DMS 273 (cell line): ENCODE measurements around the gene CCDC7.
"Not testable (repeated sequence)": the region's sequence is repeated elsewhere in the genome, so short reads cannot be mapped to it uniquely, and the experiment has no call there.

ENCODE experiments used
- DNase-seq: peaks from one replicate; lab custom pipeline; 2025; ENCODE audit not compliant: unreplicated experiment; lab: John Stamatoyannopoulos, UW

The CCDC7 gene

GRCh38 chr10:32446536-32447406 lies 831 bp downstream of the CCDC7 start:
- DNase-seq = peak; percentile 38

- no peak for DNase-seq
These were observed 8.2 kb downstream of the CCDC7 start for GRCh38 chr10:32454148-32454547.

DNA sequence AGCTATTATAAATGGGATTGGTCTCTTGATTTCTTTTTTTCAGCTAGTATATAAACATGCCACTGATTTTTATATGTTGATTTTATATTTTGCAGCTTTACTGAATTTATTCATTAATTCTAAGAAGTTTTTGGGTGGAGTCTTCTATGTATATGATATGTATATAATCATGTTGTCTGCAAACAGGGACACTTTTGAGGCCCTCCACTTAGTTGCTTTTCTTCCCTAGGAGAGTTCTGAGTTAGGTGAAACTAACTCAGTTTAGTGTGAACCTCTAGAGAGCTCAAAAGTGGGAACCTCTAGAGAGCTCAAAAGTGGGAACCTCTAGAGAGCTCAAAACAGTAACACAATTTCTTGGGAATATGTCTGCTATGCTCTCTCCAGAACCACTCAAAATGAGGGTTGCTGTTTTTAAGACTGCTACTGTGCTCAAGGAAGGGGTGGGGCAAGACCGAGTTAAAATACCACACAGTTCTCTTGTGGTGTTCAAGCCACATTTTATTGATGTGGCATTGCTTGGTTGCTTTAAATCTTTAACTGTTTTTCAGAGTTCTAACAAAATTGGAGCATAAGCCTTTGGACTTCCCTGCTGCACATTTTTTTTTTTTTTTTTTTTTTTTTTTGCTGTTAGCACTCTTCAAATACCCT lies 13.2 kb downstream of the CCDC7 start:
- DNase-seq = no peak

GRCh38 chr10:32461203-32461602 lies 15.3 kb downstream of the CCDC7 start:
- no peak for DNase-seq

DNA sequence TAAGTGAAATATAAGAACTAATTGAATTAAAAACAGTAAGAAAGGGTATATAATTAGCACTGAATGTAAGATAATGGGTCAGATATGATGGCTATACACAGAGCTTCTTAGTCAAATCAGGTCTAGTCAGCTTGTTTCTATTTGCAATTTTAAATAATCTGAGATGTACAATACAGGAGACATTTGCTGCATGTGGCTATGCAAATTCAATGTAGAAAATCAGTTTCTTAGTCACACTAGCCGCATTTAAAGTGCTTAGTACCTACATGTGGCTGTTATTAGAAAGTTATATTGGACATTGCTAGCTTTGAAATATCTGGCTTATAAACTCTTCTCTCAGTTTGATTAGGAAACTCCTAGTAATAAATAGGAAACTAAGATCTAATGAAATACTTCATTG lies 25.3 kb downstream of the CCDC7 start:
- no peak for DNase-seq

DNA sequence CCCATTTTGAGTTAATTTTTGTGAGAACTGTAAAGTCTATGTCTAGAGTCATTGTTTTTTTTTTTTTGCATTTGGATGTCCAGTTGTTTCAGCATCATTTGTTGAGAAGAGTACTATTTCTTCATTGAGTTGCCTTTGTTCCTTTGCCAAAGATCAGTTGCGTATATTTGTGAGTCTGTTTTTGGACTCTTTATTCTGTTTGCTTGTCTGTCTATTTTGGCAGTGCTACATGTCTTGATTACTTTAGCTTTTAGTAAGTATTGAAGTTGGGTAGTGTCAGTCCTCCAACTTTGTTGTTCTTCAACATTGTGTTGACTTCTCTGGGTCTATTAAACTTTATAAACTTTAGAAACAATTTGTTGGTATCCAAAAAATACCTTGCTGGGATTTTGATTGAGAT lies 31.6 kb downstream of the CCDC7 start:
- no peak for DNase-seq

DNA sequence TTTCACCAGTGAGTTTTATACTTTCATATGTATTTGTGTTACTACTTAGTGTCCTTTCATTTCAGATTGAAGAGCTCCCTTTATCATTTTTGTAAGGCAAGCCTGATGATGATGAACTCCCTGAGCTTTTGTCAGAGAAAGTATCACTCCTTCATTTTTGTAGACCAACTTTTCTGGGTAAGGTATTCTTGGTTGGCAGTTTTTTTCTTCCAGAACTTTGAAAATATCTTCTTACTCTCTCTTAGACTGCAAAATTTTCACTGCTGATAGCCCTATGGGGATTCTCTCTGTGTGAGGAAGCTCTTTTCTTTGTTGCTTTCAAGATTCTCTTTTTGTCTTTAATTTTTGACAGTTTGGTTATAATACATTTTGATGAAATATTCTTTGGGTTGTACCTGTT lies 35.7 kb downstream of the CCDC7 start:
- DNase-seq = no peak

DNA sequence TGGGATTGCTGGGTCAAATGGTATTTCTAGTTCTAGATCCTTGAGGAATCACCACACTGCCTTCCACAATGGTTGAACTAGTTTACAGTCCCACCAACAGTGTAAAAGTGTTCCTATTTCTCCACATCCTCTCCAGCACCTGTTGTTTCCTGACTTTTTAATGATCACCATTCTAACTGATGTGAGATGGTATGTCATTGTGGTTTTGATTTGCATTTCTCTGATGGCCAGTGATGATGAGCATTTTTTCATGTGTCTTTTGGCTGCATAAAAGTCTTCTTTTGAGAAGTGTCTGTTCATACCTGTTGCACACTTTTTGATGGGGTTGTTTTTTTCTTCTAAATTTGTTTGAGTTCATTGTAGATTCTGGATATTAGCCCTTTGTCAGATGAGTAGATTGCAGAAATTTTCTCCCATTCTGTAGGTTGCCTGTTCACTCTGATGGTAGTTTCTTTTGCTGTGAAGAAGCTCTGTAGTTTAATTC lies 37.1 kb downstream of the CCDC7 start:
- DNase-seq = not testable (repeated sequence)

GRCh38 chr10:32488038-32488437 lies 42.1 kb downstream of the CCDC7 start:
- not testable (repeated sequence) for DNase-seq

DNA sequence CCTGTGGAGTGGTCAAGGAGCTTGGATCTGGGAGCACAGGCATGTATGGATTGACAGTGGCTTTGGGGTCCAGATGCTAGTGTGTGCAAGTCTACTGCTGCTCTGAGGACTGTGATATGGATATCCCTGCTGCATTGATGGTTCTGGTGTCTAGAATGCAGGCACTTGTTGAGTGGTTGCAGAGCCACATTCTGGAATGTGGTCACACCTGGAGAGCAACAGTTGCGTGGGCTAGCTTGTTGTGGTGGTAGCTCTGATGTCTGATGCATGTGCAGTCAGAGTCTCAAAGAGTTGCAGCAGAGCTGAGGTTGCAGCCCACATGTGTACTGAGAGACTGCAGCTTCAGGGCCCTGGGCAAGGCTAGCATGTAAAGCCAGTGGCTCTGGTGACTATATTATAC lies 43.2 kb downstream of the CCDC7 start:
- no peak for DNase-seq

DNA sequence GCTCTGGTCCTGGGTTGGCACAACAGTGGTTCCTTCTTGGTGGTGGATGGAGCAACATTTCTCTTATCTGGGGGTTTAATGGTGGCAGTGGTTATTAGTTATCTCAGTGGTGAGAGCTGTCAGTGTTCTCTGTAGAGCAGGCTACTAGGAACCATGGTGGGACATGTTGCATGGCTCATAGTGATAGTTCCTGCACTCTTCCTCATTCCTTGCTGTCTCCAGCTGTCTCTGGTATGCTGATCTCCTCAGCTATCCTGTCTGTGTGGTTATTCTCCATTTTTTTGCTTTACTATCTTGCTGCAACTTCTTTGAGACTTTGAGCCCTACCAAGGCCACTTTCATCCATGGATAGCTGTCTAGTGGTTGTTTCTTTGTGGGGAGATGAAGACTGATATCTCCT lies 44.0 kb downstream of the CCDC7 start:
- no peak for DNase-seq

DNA sequence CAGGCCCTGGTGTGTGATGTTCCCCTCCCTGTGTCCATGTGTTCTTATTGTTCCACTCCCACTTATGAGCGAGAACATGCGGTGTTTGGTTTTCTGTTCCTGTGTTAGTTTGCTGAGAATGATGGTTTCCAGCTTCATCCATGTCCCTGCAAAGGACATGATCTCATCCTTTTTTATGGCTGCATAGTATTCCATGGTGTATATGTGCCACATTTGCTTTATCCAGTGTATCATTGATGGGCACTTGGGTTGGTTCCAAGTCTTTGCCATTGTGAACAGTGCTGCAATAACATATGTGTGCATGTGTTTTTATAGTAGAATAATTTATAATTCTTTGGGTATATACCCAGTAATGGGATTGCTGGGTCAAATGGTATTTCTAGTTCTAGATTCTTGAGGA lies 48.6 kb downstream of the CCDC7 start:
- not testable (repeated sequence) for DNase-seq

DNA sequence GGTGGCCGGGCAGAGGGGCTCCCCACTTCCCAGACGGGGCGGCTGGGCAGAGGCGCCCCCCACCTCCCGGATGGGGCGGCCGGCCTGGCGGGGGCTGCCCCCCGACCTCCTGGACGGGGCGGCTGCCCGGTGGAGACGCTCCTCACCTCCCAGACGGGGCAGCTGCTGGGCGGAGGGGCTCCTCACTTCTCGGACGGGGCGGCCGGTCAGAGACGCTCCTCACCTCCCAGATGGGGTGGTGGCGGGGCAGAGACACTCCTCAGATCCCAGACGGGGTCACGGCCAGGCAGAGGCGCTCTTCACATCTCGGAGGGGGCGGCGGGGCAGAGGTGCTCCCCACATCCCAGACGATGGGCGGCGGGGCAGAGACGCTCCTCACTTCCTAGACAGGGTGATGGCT lies 54.2 kb downstream of the CCDC7 start:
- not testable (repeated sequence) for DNase-seq

DNA sequence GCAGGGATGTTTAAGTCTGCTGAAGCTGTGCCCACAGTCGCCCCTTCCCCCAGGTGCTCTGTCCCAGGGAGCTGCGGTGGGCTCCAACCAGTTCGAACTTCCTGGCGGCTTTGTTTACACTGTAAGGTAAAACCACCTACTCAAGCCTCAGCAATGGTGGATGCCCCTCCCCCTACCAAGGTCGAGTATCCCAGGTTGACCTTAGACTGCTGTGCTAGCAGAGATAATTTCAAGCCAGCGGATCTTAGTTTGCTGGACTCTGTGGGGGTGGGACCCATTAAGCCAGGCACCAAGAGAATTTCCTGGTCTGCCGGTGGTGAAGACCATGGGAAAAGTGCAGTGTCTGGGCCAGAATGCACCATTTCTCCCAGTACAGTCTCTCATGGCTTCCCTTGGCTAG lies 56.0 kb downstream of the CCDC7 start:
- DNase-seq = no peak

DNA sequence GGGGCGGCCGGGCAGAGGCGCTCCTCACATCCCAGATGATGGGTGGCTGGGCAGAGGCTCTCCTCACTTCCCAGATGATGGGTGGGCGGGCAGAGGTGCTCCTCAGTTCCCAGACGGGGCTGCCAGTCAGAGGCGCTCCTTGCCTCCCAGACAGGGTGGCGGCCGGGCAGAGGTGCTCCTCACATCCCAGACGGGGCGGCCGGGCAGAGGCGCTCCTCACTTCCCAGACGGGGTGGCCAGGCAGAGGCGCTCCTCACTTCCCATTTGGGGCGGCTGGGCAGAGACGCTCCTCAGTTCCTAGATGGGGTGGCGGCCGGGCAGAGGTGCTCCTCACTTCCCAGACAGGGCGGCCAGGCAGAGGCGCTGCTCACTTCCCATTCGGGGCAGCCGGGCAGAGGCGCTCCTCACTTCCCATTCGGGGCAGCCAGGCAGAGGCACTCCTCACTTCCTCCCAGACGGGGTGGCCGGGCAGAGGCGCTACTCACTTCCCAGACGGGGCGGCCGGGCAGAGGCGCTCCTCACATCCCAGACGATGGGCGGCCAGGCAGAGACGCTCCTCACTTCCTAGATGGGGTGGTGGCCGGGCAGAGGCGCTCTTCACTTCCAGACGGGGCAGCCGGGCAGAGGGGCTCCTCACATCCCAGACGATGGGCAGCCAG lies 60.0 kb downstream of the CCDC7 start:
- DNase-seq = not testable (repeated sequence)

DNA sequence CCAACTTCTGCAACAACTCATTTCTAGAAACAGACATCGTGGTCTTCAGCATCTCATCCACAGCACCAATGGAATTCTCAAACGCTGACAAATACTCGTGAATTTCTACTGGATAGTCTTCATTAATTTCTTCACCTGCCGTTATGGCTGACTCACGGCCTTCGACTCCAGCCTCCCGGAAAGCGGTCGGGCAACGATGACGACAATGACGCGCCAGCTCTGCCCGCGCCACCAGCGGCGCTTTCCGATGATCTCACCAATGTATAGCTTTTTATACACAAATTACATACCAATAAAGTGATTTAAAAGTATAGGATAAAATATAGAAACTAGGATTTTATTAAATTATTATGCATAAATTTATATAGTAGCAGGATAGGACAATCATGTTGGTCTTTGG lies 65.7 kb downstream of the CCDC7 start:
- DNase-seq = no peak

- DNase-seq = no peak
These were observed 70.9 kb downstream of the CCDC7 start for GRCh38 chr10:32516567-32517495.

- DNase-seq = no peak
These were observed 84.3 kb downstream of the CCDC7 start for GRCh38 chr10:32530231-32530630.

GRCh38 chr10:32538256-32538655 lies 92.3 kb downstream of the CCDC7 start:
- DNase-seq = no peak

DNA sequence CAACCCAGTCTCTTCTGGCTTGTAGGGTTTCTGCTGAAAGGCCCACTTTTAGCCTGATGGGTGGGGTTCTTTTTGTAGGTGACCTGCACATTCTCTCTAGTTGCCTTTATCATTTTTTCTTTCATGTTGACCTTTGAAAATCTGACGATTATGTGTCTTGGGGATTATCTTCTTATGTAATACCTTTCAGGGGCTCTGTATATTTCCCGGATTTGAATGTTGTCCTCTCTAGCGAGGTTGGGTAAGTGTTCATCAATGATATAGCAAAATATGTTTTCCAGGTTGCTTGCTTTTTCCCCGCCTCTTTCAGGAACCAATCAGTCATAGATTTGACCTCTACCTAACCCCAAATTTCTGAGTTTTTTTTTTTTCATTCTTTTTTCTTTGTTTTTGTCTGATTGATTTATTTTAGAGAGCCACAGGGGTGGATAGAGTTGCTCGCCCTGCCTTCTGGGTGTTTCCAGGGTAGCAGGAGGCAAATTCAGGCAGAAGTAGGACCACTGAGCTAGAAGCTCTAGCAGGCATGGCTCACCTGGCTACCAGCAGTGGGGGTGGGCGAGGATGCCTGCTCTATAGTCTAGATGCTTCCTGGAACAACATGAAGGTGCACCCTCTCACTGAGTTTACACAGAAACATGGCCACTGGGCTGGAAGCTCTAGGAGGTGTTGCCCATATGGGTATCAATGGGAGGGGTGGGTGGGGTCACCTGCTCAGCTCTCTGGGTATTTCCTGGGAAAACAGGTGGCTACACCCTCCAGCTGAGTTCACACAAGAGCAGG lies 94.9 kb downstream of the CCDC7 start:
- no peak for DNase-seq
